Right renal pelvis (tissue), 4 donors: ENCODE data around the gene DCBLD2. TPM values are rescaled to one million over a fixed set of nuclear protein-coding genes. Genes with fewer than 3 reads are reported as not detected.

Experiments used
- DNase-seq, 4 donors: peaks; one replicate each; pipeline ENCODE4 v3.0.0-alpha.2; 2013; ENCODE audit warnings: low read depth in 4 of 4, low spot score in 3 of 4, missing footprints in 1 of 4
- polyA plus RNA-seq, 4 donors: library from polyadenylated mRNA; unstranded; fragments of 120-200 nt; gene quantifications; one replicate each; pipeline ENCODE4 v1.2.1, GENCODE V29; 2013; ENCODE audit not compliant: insufficient read length in 4 of 4

DCBLD2 gene
- polyA plus RNA-seq, 4 donors: 42.8 to 57.7 (median 53.0) TPM

- no peak for DNase-seq
These were observed 129.5 kb downstream of the DCBLD2 start for GRCh38 chr3:98772022-98772421.

GRCh38 chr3:98770261-98771039 lies 131.0 kb downstream of the DCBLD2 start:
- no peak for DNase-seq

GRCh38 chr3:98769448-98769847 lies 132.0 kb downstream of the DCBLD2 start:
- no peak for DNase-seq

DNA sequence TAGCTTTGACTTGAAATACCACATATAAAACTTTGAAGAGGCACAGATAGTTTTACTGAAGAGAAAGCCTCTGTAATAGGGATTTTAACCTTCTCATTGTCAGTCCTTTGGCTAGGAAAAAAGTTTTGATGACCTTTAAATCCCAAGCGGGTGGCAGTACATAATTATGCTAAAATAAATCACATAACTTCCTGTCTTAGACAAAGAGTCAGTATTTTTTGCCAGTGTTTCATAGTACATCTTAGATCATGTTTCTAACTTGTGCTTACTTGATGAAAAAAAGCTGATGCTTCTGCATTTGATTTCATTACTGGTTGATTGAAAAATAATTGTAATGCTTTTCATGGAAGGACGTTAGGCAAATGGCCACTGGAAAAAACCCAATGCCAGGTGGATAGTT lies 132.5 kb downstream of the DCBLD2 start:
- DNase-seq: no peak

GRCh38 chr3:98766924-98767323 lies 134.6 kb downstream of the DCBLD2 start:
- DNase-seq: no peak

GRCh38 chr3:98765721-98766120 lies 135.8 kb downstream of the DCBLD2 start:
- no peak for DNase-seq

DNA sequence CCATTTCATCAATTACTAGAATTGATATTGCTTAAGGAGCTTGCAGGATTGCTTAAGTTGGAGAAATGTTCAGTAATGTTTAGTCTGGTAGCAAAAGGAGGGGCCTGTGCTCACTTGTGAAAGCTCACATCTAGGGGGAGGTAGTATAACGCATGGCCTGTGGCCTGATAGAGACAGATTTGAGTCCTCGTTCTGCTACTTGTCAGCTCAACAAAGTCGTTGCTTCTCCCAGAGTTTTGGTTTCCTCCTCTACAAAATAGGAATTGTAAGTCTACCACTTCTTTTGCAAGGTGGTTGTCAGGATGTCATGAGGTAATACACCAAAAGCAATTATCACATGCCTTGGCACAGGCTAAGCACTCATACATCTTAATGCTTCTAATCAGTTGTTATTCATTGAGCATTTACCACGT lies 137.0 kb downstream of the DCBLD2 start:
- no peak for DNase-seq

DNA sequence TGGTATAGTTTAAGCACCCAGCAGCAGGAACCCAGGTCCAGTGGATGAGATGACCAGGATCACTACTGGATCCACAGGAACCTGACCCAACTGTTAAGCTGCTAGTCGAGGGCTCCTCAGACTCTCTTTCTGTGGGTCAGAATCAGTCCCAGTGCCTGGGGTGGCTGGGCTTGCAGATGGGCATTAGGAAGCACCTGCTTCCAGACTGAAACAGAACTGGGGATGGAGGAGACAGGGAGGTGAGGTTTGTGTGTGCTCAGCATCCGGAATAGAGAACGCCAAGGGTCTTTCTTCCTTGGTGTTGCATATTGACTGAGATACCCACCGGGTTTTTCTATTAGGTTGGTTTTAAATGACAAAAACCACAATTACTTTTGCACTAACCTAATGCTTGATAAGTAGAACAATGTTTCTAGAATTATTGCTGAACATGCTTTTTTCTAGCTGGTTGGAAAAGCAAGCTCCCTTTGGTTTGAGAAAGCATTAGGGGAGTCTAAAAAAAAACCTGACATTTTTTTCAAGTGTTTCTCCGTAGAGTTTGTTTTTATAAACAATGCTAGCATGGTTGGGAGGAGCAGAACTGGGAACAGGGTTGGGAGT lies 137.6 kb downstream of the DCBLD2 start:
- no peak for DNase-seq

GRCh38 chr3:98763076-98763475 lies 138.4 kb downstream of the DCBLD2 start, which contains the start of gene ST3GAL6:
TSS of gene ST3GAL6 (plus strand) at chr3:98763340. CDS start at chr3:98768441, 5,101 bp downstream.
- no peak for DNase-seq

DNA sequence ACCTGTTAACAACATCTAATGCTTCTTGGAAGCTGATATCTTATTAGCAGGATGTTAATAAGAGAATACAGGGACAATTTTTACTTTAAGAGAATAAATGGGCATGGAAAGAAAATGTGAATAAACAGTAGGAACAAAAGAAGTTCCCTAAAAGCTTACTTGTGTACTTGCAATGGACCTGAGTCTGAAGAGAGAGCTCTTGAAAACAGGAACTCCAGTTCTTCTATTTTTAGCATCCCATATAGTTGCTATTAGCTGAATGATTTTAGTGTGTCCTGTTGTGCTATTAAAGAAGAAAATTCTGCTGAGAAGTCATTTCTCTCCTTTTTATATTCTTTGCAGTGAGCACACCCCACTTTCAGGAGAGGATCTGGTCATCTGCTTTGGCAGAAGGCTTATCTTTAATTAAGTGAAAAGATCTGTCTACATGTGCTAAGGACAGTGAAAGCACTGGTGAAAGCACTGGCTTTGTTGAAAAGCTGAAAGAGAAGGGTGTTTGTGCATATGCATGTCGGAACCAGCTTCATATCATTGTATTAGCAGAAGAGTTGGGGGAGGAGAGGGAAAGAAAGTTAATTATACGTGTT lies 139.8 kb downstream of the DCBLD2 start:
- DNase-seq: no peak

- no peak for DNase-seq
These were observed 141.9 kb downstream of the DCBLD2 start for GRCh38 chr3:98759629-98760028.

GRCh38 chr3:98755601-98756000 lies 145.9 kb downstream of the DCBLD2 start:
- no peak for DNase-seq

GRCh38 chr3:98754483-98754882 lies 147.0 kb downstream of the DCBLD2 start:
- no peak for DNase-seq

DNA sequence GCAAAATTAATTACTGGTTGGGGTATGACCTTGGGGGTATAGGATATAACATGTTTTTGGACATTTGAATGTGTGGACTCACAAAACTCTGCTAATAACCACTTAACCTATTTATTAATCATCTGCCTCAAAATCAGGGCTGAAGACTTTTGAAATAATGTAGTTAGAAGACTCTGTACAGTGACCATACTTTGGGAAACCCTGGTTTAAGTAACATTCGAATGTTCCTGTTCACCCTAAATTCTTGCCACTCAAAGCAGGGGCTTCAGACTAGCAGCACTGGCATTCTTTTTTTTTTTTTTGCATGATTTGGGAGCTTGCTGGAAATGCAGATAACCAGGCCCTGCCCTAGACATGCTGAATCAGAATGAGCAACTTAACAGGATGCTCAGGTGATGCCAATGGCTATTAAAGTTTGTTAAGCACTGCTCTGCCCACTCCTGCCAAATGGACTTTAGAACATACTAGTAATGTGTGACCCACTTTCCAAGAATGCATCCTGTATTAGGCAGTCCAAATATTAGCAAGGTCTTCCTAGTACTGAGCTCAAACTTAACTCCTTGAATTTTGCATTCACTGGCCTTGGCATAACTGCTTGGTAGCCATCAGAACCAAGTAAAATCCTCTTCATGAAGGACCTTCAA lies 151.1 kb downstream of the DCBLD2 start:
- DNase-seq: no peak

GRCh38 chr3:98746882-98747281 lies 154.6 kb downstream of the DCBLD2 start:
- DNase-seq: no peak

DNA sequence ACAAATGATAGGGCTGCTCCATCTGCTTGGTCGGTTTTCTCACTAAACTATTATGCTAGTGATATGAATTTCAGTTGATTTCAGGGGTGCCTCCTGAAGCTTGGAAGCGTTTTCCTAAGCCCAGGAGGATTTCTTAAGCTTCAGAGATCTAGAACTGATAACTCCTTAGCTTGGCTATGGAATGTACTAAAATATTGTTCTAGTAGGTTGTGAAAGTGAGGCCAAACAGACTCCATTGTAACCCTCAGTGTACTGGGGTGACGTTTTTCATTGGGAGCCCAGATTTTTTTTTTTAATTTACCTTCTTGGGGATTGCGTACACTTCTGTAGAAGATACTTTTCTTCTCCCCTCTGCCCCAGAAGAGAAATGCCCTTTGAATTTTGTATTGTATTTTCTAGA lies 155.4 kb downstream of the DCBLD2 start:
- DNase-seq: no peak

Other genes with a start within 250 kb of the DCBLD2 start
- gene ST3GAL6, start 138.4 kb downstream of the DCBLD2 start, polyA plus RNA-seq: 10 to 100 TPM; 65.6 to 85.1 (median 74.3) TPM